PC-9 (cell line): ENCODE data around the gene ABTB2. TPM values are rescaled to one million over a fixed set of nuclear protein-coding genes. Genes with fewer than 3 reads are reported as not detected.

Experiments used
- BruUV-seq: library from RNA; stranded (reverse); fragments of 400-500 nt; replicated peaks from 2 replicates; lab custom pipeline; 2021; lab: Mats Ljungman, UMichigan
- CTCF ChIA-PET: fragments of 300-600 bp; sonication (Branson Sonifier 250); formaldehyde crosslinking; loops from one replicate; lab custom pipeline; 2022; ENCODE audit warnings: antibody characterized with exemption; lab: Charles Lee
- POLR2A ChIA-PET: fragments of 300-600 bp; sonication (Branson Sonifier 250); formaldehyde crosslinking; loops from one replicate; lab custom pipeline; 2022; ENCODE audit warnings: antibody characterized with exemption; ENCODE audit not compliant: unreplicated experiment; lab: Charles Lee
- DNase-seq, 2 experiments: peaks; one replicate each; pipeline versions ENCODE4 v3.0.0 to v3.0.0-alpha.2; 2015 to 2022; ENCODE audit warnings: mixed read lengths in 1 of 2
- H2AFZ ChIP-seq: fragments of 200-600 bp; sonication (generic); 2 replicates; pipeline ENCODE4 v1.8.1; 2017; ENCODE audit warnings: antibody characterized with exemption
- H3F3A ChIP-seq: fragments of 200-600 bp; sonication (generic); 2 replicates; pipeline ENCODE4 v1.8.1; 2017; ENCODE audit warnings: antibody characterized with exemption, mild to moderate bottlenecking, low read depth; ENCODE audit not compliant: insufficient read depth
- H3K27ac ChIP-seq: fragments of 200-600 bp; sonication (generic); 2 replicates; pipeline ENCODE4 v1.6.1; 2016; ENCODE audit warnings: mixed run types
- H3K27me3 ChIP-seq: fragments of 200-600 bp; sonication (generic); 2 replicates; pipeline ENCODE4 v1.6.1; 2016; ENCODE audit warnings: low read depth, mixed run types; ENCODE audit not compliant: insufficient read depth
- H3K36me3 ChIP-seq: fragments of 200-600 bp; sonication (generic); 2 replicates; pipeline ENCODE4 v1.6.1; 2016; ENCODE audit warnings: low read depth, mixed run types
- H3K4me1 ChIP-seq: fragments of 200-600 bp; sonication (generic); replicated peaks from 2 replicates; pipeline ENCODE4 v1.6.1; 2016; ENCODE audit warnings: mixed run types; ENCODE audit not compliant: insufficient read depth
- H3K4me2 ChIP-seq: fragments of 200-600 bp; sonication (generic); 2 replicates; pipeline ENCODE4 v1.6.1; 2017; ENCODE audit warnings: mixed run types
- H3K4me3 ChIP-seq: fragments of 200-600 bp; sonication (generic); 2 replicates; pipeline ENCODE4 v1.6.1; 2016; ENCODE audit warnings: mixed run types
- H3K79me2 ChIP-seq: fragments of 200-600 bp; sonication (generic); 2 replicates; pipeline ENCODE4 v1.6.1; 2017; ENCODE audit warnings: low read depth, mixed run types
- H3K9me2 ChIP-seq: fragments of 200-600 bp; sonication (generic); 2 replicates; pipeline ENCODE4 v1.8.1; 2017; ENCODE audit warnings: mild to moderate bottlenecking; ENCODE audit not compliant: insufficient read depth
- H3K9me3 ChIP-seq: fragments of 200-600 bp; sonication (generic); 2 replicates; pipeline ENCODE4 v1.8.1; 2016; ENCODE audit warnings: low read depth; ENCODE audit not compliant: insufficient read depth
- H4K20me1 ChIP-seq: fragments of 200-600 bp; sonication (generic); 2 replicates; pipeline ENCODE4 v1.8.1; 2017; ENCODE audit not compliant: insufficient read depth
- EZH2 ChIP-seq: fragments of 200-600 bp; sonication (generic); IDR thresholded peaks from 2 replicates; pipeline ENCODE4 v1.8.0; 2017; ENCODE audit warnings: antibody characterized with exemption, low read depth
- intact Hi-C: fragments of 100-400 bp; cut with micrococcal nuclease; formaldehyde crosslinking; loops from one replicate; pipeline ENCODE4 v1.10.0; 2022; ENCODE audit not compliant: unreplicated experiment
- total RNA-seq: library from RNA; stranded (reverse); gene quantifications from 2 replicates; pipeline ENCODE4 v1.2.3, GENCODE V29; 2021
- TF ChIP-seq, protein P1 (sequence below): fragments of 200-600 bp; sonication (generic); conservative IDR thresholded peaks from 2 replicates; pipeline ENCODE4 v1.6.1; 2017; ENCODE audit warnings: mixed run types, antibody characterized with exemption, mild to moderate bottlenecking, moderate library complexity

Gene ABTB2
- total RNA-seq, 1 experiment from 2014 or later = 12.9 TPM

DNA sequence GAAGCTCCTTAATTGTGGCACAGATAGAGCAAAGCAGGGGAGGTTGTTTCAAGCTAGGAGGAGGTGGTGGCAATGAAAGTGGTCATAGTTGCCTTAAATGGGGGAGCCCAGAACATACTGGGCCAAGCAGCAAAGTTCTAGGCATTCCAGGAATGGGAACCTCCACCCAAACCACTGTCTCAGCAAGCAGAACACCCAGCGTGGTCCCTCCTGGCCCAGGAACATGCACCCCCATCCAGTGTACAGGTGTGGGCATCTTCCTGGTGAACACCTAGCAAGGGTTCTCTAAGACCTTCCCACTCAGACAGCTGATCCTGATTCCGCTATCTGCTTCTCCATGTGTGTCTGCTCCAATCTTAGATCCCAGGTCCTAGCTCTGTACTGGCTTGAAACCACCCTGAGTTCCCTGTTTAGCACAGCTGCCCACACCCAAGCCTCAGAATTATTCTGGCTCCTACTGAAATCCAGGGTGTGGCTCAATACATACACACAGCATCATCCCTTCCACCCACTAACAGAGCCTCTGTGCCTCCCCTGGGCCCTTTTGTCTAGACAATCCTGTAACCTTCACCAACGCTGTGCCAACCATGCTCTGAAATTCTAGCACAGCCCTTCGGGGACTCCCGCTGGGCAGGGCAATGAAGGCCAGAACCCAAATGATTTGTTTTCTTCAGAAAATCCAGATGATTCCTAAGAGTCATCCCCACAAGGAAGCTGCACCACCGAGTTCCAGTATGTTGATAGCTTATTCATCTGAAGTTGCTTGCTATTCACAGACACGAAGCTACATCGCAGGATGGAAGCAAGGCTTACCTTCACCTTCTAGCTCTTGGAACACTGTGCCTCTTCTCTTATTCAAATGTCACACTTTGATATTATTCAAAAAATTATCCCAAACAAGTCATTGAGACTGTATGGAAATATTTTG lies 76.6 kb downstream of the ABTB2 start:
- Histone ChIP-seq H3K9me2 (no peaks in the 10 kb centered on the region), H3K36me3 (no peaks in the 10 kb centered on the region), H3K4me2 (no peak overlapping the region), H3K27ac (no peak overlapping the region; the same call in 1 of the 2 replicates), H3K79me2 (peaks cover 90% of the 10 kb centered on the region), H3K4me3 (no peak overlapping the region), H3K4me1 (peaks cover 32% of the 10 kb centered on the region), H3K27me3 (no peaks in the 10 kb centered on the region), H3F3A (peaks cover 11% of the 10 kb centered on the region; the same call in 1 of the 2 replicates), H3K9me3 (no peaks in the 10 kb centered on the region), H2AFZ (no peak overlapping the region), H4K20me1 (no peaks in the 10 kb centered on the region)
- TF ChIP-seq, protein P1, sequence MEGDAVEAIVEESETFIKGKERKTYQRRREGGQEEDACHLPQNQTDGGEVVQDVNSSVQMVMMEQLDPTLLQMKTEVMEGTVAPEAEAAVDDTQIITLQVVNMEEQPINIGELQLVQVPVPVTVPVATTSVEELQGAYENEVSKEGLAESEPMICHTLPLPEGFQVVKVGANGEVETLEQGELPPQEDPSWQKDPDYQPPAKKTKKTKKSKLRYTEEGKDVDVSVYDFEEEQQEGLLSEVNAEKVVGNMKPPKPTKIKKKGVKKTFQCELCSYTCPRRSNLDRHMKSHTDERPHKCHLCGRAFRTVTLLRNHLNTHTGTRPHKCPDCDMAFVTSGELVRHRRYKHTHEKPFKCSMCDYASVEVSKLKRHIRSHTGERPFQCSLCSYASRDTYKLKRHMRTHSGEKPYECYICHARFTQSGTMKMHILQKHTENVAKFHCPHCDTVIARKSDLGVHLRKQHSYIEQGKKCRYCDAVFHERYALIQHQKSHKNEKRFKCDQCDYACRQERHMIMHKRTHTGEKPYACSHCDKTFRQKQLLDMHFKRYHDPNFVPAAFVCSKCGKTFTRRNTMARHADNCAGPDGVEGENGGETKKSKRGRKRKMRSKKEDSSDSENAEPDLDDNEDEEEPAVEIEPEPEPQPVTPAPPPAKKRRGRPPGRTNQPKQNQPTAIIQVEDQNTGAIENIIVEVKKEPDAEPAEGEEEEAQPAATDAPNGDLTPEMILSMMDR = no peak
- no peak for TF ChIP-seq EZH2
- CTCF ChIA-PET = interaction anchor here (0.6 kb wide), 2 partner anchors 16 to 113 kb away, joined by 3 read pairs; no protein-coding TSS in a partner anchor
- BruUV-seq = no TSS peak
- POLR2A ChIA-PET = no interaction called here
- intact Hi-C loops = no loop called here
- DNase-seq = no peak

DNA sequence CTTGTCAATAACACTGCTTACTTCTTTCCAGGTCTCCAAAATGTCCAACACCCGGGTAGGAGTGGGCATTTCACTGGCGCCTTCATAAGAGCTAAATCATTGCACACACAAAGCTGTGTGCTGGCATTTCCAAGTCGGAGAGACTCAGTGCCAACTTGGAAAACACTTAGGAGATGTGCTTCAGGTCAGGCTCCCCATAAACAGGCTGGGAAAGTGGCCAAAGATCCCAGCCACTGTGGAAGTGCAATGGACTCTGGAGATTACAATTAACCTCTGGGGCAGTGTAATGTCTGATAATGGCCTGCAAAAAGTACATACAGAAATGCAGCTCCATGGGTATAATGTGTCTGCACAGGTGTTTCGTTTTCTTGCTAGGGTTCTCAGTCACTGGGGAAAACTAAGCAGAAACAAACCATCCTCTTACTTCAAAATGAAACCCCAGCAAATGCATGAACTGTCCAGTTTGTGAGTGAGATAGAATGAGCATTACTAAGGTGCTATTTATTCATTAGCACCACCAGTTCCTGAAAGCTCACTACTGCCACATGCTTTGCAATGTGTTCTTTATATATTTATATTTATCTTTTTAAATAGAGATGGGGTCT lies 79.0 kb downstream of the ABTB2 start:
- H3K27me3 ChIP-seq = no peaks in the 10 kb centered on the region
- H3K4me3 ChIP-seq = no peak overlapping the region
- H3K4me1 ChIP-seq = peaks cover 37% of the 10 kb centered on the region
- ChIA-PET POLR2A (no interaction called here), CTCF (no interaction called here)
- peaks cover 80% of the 10 kb centered on the region for H3K79me2 ChIP-seq
- TF ChIP-seq, protein P1 = no peak
- no peak for TF ChIP-seq EZH2
- no peak for DNase-seq
- H3K9me2 ChIP-seq = no peaks in the 10 kb centered on the region
- no peaks in the 10 kb centered on the region for H4K20me1 ChIP-seq
- no peak overlapping the region for H3K27ac ChIP-seq
- no peaks in the 10 kb centered on the region for H3K36me3 ChIP-seq
- H3K4me2 ChIP-seq = no peak overlapping the region
- H3K9me3 ChIP-seq = no peaks in the 10 kb centered on the region
- BruUV-seq = no TSS peak
- peaks cover 30% of the 10 kb centered on the region for H3F3A ChIP-seq
- H2AFZ ChIP-seq = no peak overlapping the region
- intact Hi-C loops = no loop called here

DNA sequence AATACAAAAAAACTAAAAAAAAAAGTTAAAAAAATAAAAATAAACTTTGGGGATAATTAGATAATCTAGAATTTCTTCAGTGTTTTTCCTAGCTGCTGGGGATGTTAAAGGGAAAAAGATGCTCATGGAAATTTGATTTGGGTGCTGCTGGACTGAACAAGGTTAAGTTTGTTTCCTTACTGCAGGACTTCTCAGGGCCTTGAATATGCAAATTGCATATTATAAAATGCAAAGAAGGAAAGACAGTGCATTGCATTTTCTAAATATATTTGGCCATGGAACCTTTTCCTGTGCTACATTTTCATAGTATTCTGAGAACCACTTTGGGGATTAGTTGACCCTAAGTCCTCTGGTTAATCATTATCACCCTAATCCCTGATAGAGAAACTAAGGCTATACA lies 79.6 kb downstream of the ABTB2 start:
- BruUV-seq = no TSS peak
- H2AFZ ChIP-seq = no peak overlapping the region
- DNase-seq = no peak
- no peak for TF ChIP-seq EZH2
- TF ChIP-seq, protein P1 = no peak
- peaks cover 80% of the 10 kb centered on the region for H3K79me2 ChIP-seq
- no peaks in the 10 kb centered on the region for H4K20me1 ChIP-seq
- H3K4me1 ChIP-seq = peaks cover 34% of the 10 kb centered on the region
- intact Hi-C loops = no loop called here
- H3K9me2 ChIP-seq = no peaks in the 10 kb centered on the region
- H3K27me3 ChIP-seq = no peaks in the 10 kb centered on the region
- H3K4me2 ChIP-seq = no peak overlapping the region
- H3K9me3 ChIP-seq = no peaks in the 10 kb centered on the region
- ChIA-PET POLR2A (no interaction called here), CTCF (no interaction called here)
- no peaks in the 10 kb centered on the region for H3K36me3 ChIP-seq
- H3K27ac ChIP-seq = no peak overlapping the region
- peaks cover 30% of the 10 kb centered on the region for H3F3A ChIP-seq
- H3K4me3 ChIP-seq = no peak overlapping the region
